OCI-LY1 (cell line): Measurements from ENCODE around the gene LRFN3.
A peak's percentile ranks its signal among the peaks of the same experiment; 100 is the strongest.

Experiments
- H2AFZ ChIP-seq: fragments of 200-600 bp; sonication (generic), shearing (Covaris generic); 2 replicates; pipeline ENCODE4 v1.6.0; 2014; ENCODE audit warnings: antibody characterized with exemption, mild to moderate bottlenecking, low read length
- H3F3A ChIP-seq: fragments of 200-600 bp; sonication (generic), shearing (Covaris generic); 2 replicates; pipeline ENCODE4 v1.6.0; 2014; ENCODE audit warnings: mild to moderate bottlenecking, antibody characterized with exemption, low read length, moderate library complexity; ENCODE audit not compliant: insufficient read depth
- H3K27ac ChIP-seq: fragments of 200-600 bp; sonication (generic); 2 replicates; pipeline ENCODE4 v1.5.1; 2014; ENCODE audit warnings: low read length, mixed run types, mild to moderate bottlenecking, low read depth; ENCODE audit not compliant: poor library complexity, severe bottlenecking
- H3K27me3 ChIP-seq: fragments of 200-600 bp; sonication (generic); 2 replicates; pipeline ENCODE4 v1.6.0; 2014; ENCODE audit warnings: antibody characterized with exemption, mild to moderate bottlenecking, low read length, moderate library complexity; ENCODE audit not compliant: insufficient read depth
- H3K36me3 ChIP-seq: fragments of 200-600 bp; sonication (generic); 2 replicates; pipeline ENCODE4 v1.6.1; 2014; ENCODE audit warnings: mild to moderate bottlenecking, antibody characterized with exemption, low read length, moderate library complexity, mixed read lengths; ENCODE audit not compliant: insufficient read depth
- H3K4me1 ChIP-seq: fragments of 200-600 bp; sonication (generic); 2 replicates; pipeline ENCODE4 v1.5.1; 2014; ENCODE audit warnings: mild to moderate bottlenecking, low read length, moderate library complexity; ENCODE audit not compliant: insufficient read depth, severe bottlenecking
- H3K4me2 ChIP-seq: fragments of 200-600 bp; sonication (generic), shearing (Covaris generic); 2 replicates; pipeline ENCODE4 v1.6.1; 2014; ENCODE audit warnings: low read length
- H3K4me3 ChIP-seq: fragments of 200-600 bp; sonication (generic); 2 replicates; pipeline ENCODE4 v1.5.1; 2014; ENCODE audit warnings: low read length, low read depth, mild to moderate bottlenecking, mixed read lengths; ENCODE audit not compliant: poor library complexity, severe bottlenecking
- H3K79me2 ChIP-seq: fragments of 200-600 bp; shearing (Covaris generic); 2 replicates; pipeline ENCODE4 v1.6.1; 2016; ENCODE audit warnings: mixed run types, low read length, mixed read lengths; ENCODE audit not compliant: insufficient read depth
- H3K9ac ChIP-seq: fragments of 200-600 bp; sonication (generic), shearing (Covaris generic); 2 replicates; pipeline ENCODE4 v1.6.1; 2014; ENCODE audit warnings: mild to moderate bottlenecking, low read length, mixed read lengths
- H3K9me2 ChIP-seq: fragments of 200-600 bp; sonication (generic), shearing (Covaris generic); 2 replicates; pipeline ENCODE4 v1.6.1; 2014; ENCODE audit warnings: low read depth, mild to moderate bottlenecking, low read length, mixed read lengths
- H3K9me3 ChIP-seq: fragments of 200-600 bp; shearing (Covaris generic); 2 replicates; pipeline ENCODE4 v1.6.1; 2014; ENCODE audit warnings: low read length, mixed read lengths
- H4K20me1 ChIP-seq: fragments of 200-600 bp; sonication (generic), shearing (Covaris generic); 2 replicates; pipeline ENCODE4 v1.6.0; 2016; ENCODE audit warnings: mild to moderate bottlenecking, low read length; ENCODE audit not compliant: insufficient read depth
- CTCF ChIP-seq: fragments of 200-600 bp; sonication (generic), shearing (Covaris generic); IDR thresholded peaks from 2 replicates; pipeline ENCODE4 v1.5.1; 2017; ENCODE audit warnings: mild to moderate bottlenecking, antibody characterized with exemption, low read length, moderate library complexity, mixed read lengths
- EZH2 ChIP-seq: fragments of 200-600 bp; sonication (generic), shearing (Covaris generic); IDR thresholded peaks from 2 replicates; pipeline ENCODE4 v1.8.0; 2017; ENCODE audit warnings: borderline replicate concordance, mixed run types, mild to moderate bottlenecking, antibody characterized with exemption, low read length, moderate library complexity, mixed read lengths

Gene LRFN3

DNA sequence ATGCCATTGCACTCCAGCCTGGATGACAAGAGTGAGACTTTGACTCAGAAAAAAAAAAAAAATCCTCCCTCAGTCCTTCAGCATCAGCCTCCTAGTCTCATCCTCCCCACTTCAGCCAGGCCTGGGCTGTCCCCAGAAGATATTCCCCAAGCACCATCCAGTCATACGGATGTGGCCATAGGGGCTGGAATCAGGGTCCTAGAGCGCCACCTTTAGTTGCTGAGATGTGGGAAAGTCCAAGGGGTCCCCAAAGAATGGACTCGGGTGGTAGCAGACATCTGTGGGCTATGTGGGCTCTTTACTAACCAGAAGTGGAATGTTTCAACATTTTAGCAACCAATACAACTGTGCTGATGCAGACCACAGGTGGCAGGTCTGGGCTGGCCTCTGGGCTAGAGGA, 25.0 kb upstream of the LRFN3 start:
- Histone ChIP-seq H3K27ac (no peak overlapping the region), H3K4me2 (no peak overlapping the region), H3K9me2 (no peaks in the 10 kb centered on the region), H2AFZ (no peak overlapping the region), H3K4me1 (peaks cover 13% of the 10 kb centered on the region), H3K27me3 (no peaks in the 10 kb centered on the region; the same call in 1 of the 2 replicates), H3K9me3 (no peaks in the 10 kb centered on the region), H3F3A (no peaks in the 10 kb centered on the region), H3K79me2 (no peaks in the 10 kb centered on the region), H3K9ac (no peak overlapping the region), H4K20me1 (no peaks in the 10 kb centered on the region), H3K36me3 (no peaks in the 10 kb centered on the region), H3K4me3 (no peak overlapping the region)
- TF ChIP-seq CTCF (peak; percentile 20; the same call in 1 of the 2 replicates), EZH2 (no peak)

GRCh38 chr19:35911790-35912189, 24.4 kb upstream of the LRFN3 start:
- H3K27ac ChIP-seq: no peak overlapping the region
- H3K9me2 ChIP-seq: no peaks in the 10 kb centered on the region
- no peak overlapping the region for H2AFZ ChIP-seq
- H3K4me1 ChIP-seq: peaks cover 13% of the 10 kb centered on the region
- H3K79me2 ChIP-seq: no peaks in the 10 kb centered on the region
- H3K27me3 ChIP-seq: no peaks in the 10 kb centered on the region; the same call in 1 of the 2 replicates
- TF ChIP-seq EZH2 (no peak), CTCF (no peak)
- H3K9me3 ChIP-seq: no peaks in the 10 kb centered on the region
- no peak overlapping the region for H3K4me3 ChIP-seq
- H3K9ac ChIP-seq: no peak overlapping the region
- no peaks in the 10 kb centered on the region for H3K36me3 ChIP-seq
- H3F3A ChIP-seq: no peaks in the 10 kb centered on the region
- no peak overlapping the region for H3K4me2 ChIP-seq
- H4K20me1 ChIP-seq: no peaks in the 10 kb centered on the region

DNA sequence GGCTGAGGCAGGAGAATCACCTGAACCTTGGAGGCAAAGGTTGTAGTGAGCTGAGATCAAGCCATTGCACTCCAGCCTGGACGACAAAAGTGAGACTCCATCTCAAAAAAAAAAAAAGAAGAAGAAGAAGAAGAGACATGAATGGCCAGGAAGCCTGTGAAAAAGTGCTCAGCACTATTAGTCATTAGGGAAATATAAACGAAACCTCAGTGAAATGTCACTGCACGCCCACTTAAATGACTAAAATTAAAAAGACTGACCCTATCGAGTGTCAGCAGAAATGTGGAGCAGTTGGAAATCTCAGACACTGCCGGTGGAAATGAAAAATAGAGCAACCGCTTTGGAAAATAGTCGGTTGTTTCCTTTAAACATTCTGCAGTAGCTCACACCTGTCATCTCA, 22.6 kb upstream of the LRFN3 start:
- H3K4me1 ChIP-seq: peaks cover 12% of the 10 kb centered on the region
- no peaks in the 10 kb centered on the region for H3K9me3 ChIP-seq
- no peak overlapping the region for H3K27ac ChIP-seq
- no peak overlapping the region for H3K4me3 ChIP-seq
- H4K20me1 ChIP-seq: no peaks in the 10 kb centered on the region
- H3K79me2 ChIP-seq: no peaks in the 10 kb centered on the region
- no peak overlapping the region for H3K9ac ChIP-seq
- TF ChIP-seq EZH2 (no peak), CTCF (no peak)
- no peaks in the 10 kb centered on the region for H3K9me2 ChIP-seq
- H3K4me2 ChIP-seq: no peak overlapping the region
- H3K36me3 ChIP-seq: no peaks in the 10 kb centered on the region
- H3K27me3 ChIP-seq: no peaks in the 10 kb centered on the region; the same call in 1 of the 2 replicates
- H3F3A ChIP-seq: no peaks in the 10 kb centered on the region
- no peak overlapping the region for H2AFZ ChIP-seq
